Epithelial cell of proximal tubule (primary cell): ENCODE results near the gene PTPRA. TPM values are rescaled to one million over a fixed set of nuclear protein-coding genes. Genes with fewer than 3 reads are reported as not detected.

Experiments used
- DNase-seq: peaks from one replicate; pipeline ENCODE4 v3.0.0-alpha.2; 2011; ENCODE audit warnings: low read depth
- H3K4me3 ChIP-seq: 2 replicates; pipeline ENCODE4 v1.5.1; 2011; ENCODE audit warnings: low read depth, mild to moderate bottlenecking, low read length
- total RNA-seq: library from RNA; depleted of rRNA; stranded (reverse); fragments of >200 nt; gene quantifications from 2 replicates; pipeline ENCODE4 v1.2.3, GENCODE V29; 2015
- TF ChIP-seq, protein P1 (sequence below): conservative IDR thresholded peaks from 2 replicates; pipeline ENCODE4 v1.5.1; 2012; ENCODE audit warnings: low read depth, mild to moderate bottlenecking, low read length

PTPRA gene
- total RNA-seq, 1 donor from 2014 or later, result 40.8 TPM

DNA sequence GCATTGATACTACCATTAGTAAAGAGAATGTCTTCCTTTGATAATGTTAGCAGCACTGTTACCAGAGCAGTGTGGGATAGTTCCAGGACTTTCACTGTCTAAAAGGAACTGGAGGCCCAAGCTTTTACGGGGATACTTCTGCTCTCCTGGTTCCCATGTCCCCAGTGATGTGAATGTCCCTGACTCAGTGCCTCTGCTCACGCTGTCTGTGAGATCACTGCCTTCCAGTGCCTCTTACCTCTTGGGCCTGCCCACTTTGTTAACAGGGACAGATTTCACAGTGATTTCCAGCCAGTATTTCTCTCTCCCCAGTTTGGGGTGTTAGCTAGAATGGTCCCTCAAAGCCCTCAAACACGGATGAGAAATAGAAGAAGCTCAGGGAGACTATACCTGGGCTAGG lies 14.4 kb downstream of the PTPRA start:
- TF ChIP-seq, protein P1, sequence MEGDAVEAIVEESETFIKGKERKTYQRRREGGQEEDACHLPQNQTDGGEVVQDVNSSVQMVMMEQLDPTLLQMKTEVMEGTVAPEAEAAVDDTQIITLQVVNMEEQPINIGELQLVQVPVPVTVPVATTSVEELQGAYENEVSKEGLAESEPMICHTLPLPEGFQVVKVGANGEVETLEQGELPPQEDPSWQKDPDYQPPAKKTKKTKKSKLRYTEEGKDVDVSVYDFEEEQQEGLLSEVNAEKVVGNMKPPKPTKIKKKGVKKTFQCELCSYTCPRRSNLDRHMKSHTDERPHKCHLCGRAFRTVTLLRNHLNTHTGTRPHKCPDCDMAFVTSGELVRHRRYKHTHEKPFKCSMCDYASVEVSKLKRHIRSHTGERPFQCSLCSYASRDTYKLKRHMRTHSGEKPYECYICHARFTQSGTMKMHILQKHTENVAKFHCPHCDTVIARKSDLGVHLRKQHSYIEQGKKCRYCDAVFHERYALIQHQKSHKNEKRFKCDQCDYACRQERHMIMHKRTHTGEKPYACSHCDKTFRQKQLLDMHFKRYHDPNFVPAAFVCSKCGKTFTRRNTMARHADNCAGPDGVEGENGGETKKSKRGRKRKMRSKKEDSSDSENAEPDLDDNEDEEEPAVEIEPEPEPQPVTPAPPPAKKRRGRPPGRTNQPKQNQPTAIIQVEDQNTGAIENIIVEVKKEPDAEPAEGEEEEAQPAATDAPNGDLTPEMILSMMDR, result no peak
- no peak overlapping the region for H3K4me3 ChIP-seq
- no peak for DNase-seq

DNA sequence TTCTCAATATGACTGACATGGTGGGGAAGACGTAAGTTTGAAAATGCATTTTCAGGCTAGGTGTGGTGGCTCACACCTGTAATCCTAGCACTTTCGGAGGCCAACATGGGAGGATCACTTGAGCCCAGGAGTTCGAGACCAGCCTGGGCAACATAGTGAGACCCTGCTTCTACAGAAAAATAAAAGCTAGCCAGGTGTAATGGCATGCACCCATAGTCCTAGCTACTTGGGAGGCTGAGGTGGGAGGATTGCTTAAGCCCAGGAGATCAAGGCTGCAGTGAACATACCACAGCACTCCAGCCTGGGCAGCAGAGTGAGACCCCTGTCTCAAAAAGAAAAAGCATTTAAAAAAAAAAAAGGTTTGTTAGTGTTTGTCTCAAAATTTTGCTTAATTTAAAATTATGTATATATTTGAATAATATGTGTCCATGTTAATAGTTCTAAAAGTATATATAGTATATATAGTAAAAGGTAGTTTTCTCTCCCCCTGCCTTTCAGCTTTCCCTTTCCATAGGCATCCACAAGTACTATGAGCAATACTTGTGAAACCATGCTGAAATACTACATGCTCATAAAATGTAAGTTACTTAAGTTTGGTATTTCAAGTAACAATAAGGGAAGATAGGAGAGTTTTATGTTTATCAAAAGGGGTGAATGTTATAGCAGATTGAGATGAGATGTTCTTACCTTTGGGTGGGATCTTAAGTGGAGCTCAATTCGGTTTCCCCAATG lies 15.1 kb downstream of the PTPRA start:
- no peak for DNase-seq
- TF ChIP-seq, protein P1, result no peak
- H3K4me3 ChIP-seq, result no peak overlapping the region

DNA sequence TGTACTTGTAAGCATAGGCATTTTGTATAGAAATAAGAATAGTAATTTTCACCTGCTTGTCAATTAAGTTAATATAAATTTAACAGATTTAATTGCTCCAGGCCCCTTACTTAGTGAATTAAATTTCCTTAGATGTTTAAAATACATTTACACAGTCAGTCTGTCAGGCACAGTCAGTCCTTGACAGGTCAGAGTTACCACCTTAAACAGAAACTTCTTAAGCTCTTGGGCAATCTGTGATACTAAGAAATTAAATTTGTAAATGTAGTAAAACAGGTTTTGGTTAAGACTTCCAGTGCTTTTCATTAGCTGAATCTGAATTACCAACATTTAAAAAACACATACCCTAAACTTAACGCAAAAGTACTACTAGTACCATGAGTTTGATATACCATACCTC lies 15.9 kb downstream of the PTPRA start:
- DNase-seq, result no peak
- TF ChIP-seq, protein P1, result no peak
- no peak overlapping the region for H3K4me3 ChIP-seq

DNA sequence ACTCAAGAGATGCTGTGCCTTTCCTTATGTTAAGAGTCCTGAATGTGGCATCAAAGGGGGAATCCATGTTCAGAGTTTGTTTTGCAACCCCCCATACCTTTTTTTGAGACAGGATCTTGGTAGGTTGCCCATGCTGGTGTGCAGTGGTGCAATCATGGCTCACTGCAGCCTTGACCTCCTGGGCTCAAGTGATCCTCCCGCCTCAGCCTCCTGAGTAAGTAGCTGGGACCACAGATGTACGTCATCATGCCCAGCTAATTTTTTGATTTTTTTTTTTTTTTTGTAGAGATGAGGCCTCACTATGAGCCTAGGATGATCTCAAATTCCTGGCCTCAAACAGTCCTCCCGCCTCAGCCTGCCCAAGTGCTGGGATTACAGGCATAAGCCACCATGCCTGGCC lies 16.5 kb downstream of the PTPRA start:
- DNase-seq, result no peak

DNA sequence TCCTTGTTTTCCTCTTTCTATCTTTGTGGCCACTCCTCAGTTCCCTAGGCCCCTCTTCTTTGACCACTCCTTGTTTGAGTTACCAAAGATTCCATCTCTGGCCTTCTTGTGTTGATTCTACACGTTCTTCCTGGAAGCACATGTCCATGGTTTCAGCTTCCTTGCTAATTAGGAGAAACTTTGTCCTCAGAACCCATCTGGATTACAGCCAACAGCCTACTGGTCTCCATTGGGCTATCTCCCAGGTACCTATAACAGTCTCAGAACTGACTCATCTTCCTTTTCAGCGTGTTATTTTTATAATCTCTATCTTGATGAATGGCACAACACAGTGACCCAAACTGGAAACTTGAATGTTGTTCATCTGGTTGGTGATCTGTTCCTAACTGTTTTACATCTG lies 17.5 kb downstream of the PTPRA start:
- DNase-seq, result no peak
- TF ChIP-seq, protein P1, result no peak
- no peak overlapping the region for H3K4me3 ChIP-seq

More for the DNA sequence above, 16.5 kb downstream of the PTPRA start:
- TF ChIP-seq, protein P1, result no peak
- no peak overlapping the region for H3K4me3 ChIP-seq

DNA sequence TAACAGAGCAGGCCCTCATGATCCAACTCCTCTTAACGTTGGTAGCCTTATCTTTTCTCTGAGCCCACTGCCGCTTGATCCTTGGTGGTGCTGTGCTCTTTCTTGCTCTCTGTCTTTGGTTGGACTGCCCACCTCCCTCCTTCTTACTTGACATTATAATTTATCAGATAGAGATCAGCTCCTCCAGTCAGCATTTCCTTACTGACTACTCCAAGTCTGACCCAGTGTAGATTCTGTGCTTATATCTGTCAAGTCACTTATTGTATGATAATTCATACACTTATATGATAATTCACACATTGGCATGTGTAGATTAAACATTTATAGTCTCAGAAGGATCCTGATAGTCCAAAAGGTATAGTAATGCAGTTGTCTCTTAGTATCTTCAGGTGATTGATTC lies 18.1 kb downstream of the PTPRA start:
- no peak overlapping the region for H3K4me3 ChIP-seq
- DNase-seq, result no peak
- TF ChIP-seq, protein P1, result no peak

DNA sequence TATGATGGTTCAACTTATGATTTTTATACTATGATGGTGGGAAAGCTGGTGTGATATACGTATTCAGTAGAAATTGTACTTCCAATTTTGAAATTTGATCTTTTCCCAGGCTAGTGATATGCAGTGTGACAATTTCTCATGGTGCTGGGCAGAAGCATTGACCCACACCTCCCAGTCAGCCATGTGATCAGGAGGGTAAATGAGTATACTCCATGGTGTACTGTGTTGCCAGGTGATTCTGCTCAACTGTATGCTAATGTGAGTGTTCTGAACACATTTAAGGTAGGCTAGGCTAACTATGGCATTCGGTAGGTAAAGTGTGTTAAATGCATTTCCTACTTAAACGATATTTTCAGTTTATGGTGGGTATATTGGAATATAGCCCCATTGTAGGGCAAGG lies 19.1 kb downstream of the PTPRA start:
- H3K4me3 ChIP-seq, result no peak overlapping the region
- TF ChIP-seq, protein P1, result no peak
- no peak for DNase-seq
